DND-41 (cell line): Measurements from ENCODE around the gene KRT81.

Experiments
- ATAC-seq: fragments of 200-7000 bp; cut with Tn5 transposase; 3 replicates; pipeline ENCODE4 v1.9.1; 2021; ENCODE audit warnings: low read depth; ENCODE audit not compliant: insufficient read depth
- DNase-seq: peaks from one replicate; pipeline ENCODE4 v3.0.0-alpha.2; 2020
- H2AFZ ChIP-seq: 2 replicates; pipeline ENCODE4 v1.6.0; 2012; ENCODE audit warnings: low read depth, low read length
- H3K27ac ChIP-seq: 2 replicates; pipeline ENCODE4 v1.5.1; 2012; ENCODE audit warnings: low read length, inconsistent platforms
- H3K27me3 ChIP-seq: fragments of 200-600 bp; sonication (generic); 2 replicates; pipeline ENCODE4 v1.6.0; 2012; ENCODE audit warnings: low read length, mild to moderate bottlenecking, inconsistent platforms; ENCODE audit not compliant: insufficient read depth, poor library complexity
- H3K36me3 ChIP-seq: 2 replicates; pipeline ENCODE4 v1.5.1; 2012; ENCODE audit warnings: low read length, inconsistent platforms; ENCODE audit not compliant: insufficient read depth
- H3K4me1 ChIP-seq: 2 replicates; pipeline ENCODE4 v1.5.1; 2012; ENCODE audit warnings: mild to moderate bottlenecking, low read length; ENCODE audit not compliant: insufficient read depth
- H3K4me2 ChIP-seq: 2 replicates; pipeline ENCODE4 v1.6.0; 2012; ENCODE audit warnings: mild to moderate bottlenecking, moderate library complexity, low read length, inconsistent platforms; ENCODE audit not compliant: insufficient read depth
- H3K4me3 ChIP-seq, 2 experiments: fragments of 200-600 bp in 1 of 2; shearing (Covaris generic) in 1 of 2; 2 replicates each; pipeline ENCODE4 v1.5.1; 2012 to 2016; ENCODE audit warnings: inconsistent platforms in 2 of 2, low read length in 2 of 2, mild to moderate bottlenecking in 2 of 2, low read depth in 1 of 2, moderate library complexity in 1 of 2
- H3K79me2 ChIP-seq: 2 replicates; pipeline ENCODE4 v1.6.0; 2012; ENCODE audit warnings: low read length, inconsistent platforms; ENCODE audit not compliant: insufficient read depth
- H3K9ac ChIP-seq: 2 replicates; pipeline ENCODE4 v1.6.0; 2012; ENCODE audit warnings: low read depth, mild to moderate bottlenecking, inconsistent platforms, low read length, moderate library complexity
- H3K9me3 ChIP-seq: 2 replicates; pipeline ENCODE4 v1.5.1; 2012; ENCODE audit warnings: low read length, moderate library complexity, mild to moderate bottlenecking, inconsistent platforms; ENCODE audit not compliant: insufficient read depth, severe bottlenecking
- H4K20me1 ChIP-seq: 2 replicates; pipeline ENCODE4 v1.6.0; 2012; ENCODE audit warnings: low read length; ENCODE audit not compliant: insufficient read depth
- EZH2 ChIP-seq: IDR thresholded peaks from 3 replicates; pipeline ENCODE4 v1.6.1; 2012; ENCODE audit warnings: borderline replicate concordance, low read depth, mild to moderate bottlenecking, moderate library complexity, low read length, inconsistent platforms; ENCODE audit not compliant: severe bottlenecking
- TF ChIP-seq, protein P1 (sequence below): IDR thresholded peaks from 2 replicates; pipeline ENCODE4 v1.5.1; 2012; ENCODE audit warnings: borderline replicate concordance, low read length, moderate library complexity, mild to moderate bottlenecking; ENCODE audit not compliant: poor library complexity, severe bottlenecking; ENCODE audit errors: extremely low read depth

The KRT81 gene

GRCh38 chr12:52336641-52337040 is 45.3 kb upstream of the KRT81 start:
- peaks cover 9% of the 10 kb centered on the region for H3K27me3 ChIP-seq
- H3K79me2 ChIP-seq = no peaks in the 10 kb centered on the region
- no peak overlapping the region for H3K27ac ChIP-seq
- peaks cover under 1% of the 10 kb centered on the region; the same call in 1 of the 2 replicates for H4K20me1 ChIP-seq
- no peak overlapping the region for H3K9ac ChIP-seq
- ATAC-seq (no peak), DNase-seq (no peak)
- H3K4me1 ChIP-seq = no peaks in the 10 kb centered on the region
- H3K9me3 ChIP-seq = no peaks in the 10 kb centered on the region
- H3K4me3 ChIP-seq = no peak overlapping the region
- no peak overlapping the region for H3K4me2 ChIP-seq
- no peaks in the 10 kb centered on the region for H3K36me3 ChIP-seq
- H2AFZ ChIP-seq = no peak overlapping the region
- TF ChIP-seq, protein P1, sequence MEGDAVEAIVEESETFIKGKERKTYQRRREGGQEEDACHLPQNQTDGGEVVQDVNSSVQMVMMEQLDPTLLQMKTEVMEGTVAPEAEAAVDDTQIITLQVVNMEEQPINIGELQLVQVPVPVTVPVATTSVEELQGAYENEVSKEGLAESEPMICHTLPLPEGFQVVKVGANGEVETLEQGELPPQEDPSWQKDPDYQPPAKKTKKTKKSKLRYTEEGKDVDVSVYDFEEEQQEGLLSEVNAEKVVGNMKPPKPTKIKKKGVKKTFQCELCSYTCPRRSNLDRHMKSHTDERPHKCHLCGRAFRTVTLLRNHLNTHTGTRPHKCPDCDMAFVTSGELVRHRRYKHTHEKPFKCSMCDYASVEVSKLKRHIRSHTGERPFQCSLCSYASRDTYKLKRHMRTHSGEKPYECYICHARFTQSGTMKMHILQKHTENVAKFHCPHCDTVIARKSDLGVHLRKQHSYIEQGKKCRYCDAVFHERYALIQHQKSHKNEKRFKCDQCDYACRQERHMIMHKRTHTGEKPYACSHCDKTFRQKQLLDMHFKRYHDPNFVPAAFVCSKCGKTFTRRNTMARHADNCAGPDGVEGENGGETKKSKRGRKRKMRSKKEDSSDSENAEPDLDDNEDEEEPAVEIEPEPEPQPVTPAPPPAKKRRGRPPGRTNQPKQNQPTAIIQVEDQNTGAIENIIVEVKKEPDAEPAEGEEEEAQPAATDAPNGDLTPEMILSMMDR = no peak
- no peak for TF ChIP-seq EZH2

GRCh38 chr12:52335598-52336262 is 44.4 kb upstream of the KRT81 start:
- Histone ChIP-seq H3K79me2 (no peaks in the 10 kb centered on the region), H3K27ac (no peak overlapping the region), H3K9ac (no peak overlapping the region), H2AFZ (no peak overlapping the region), H3K36me3 (no peaks in the 10 kb centered on the region), H3K4me1 (no peaks in the 10 kb centered on the region), H3K9me3 (no peaks in the 10 kb centered on the region), H3K4me3 (no peak overlapping the region), H3K4me2 (no peak overlapping the region), H3K27me3 (peaks cover 9% of the 10 kb centered on the region), H4K20me1 (no peaks in the 10 kb centered on the region)
- DNase-seq (no peak), ATAC-seq (no peak)
- TF ChIP-seq, protein P1 = no peak
- TF ChIP-seq EZH2 = no peak

- H3K27ac ChIP-seq = no peak overlapping the region
- TF ChIP-seq, protein P1 = no peak
- H3K9me3 ChIP-seq = no peaks in the 10 kb centered on the region
- H3K79me2 ChIP-seq = no peaks in the 10 kb centered on the region
- no peak overlapping the region for H3K4me3 ChIP-seq
- peaks cover 9% of the 10 kb centered on the region for H3K27me3 ChIP-seq
- no peaks in the 10 kb centered on the region for H3K36me3 ChIP-seq
- H3K9ac ChIP-seq = no peak overlapping the region
- DNase-seq = no peak
- no peak overlapping the region for H2AFZ ChIP-seq
- no peaks in the 10 kb centered on the region for H4K20me1 ChIP-seq
- H3K4me2 ChIP-seq = no peak overlapping the region
- H3K4me1 ChIP-seq = no peaks in the 10 kb centered on the region
- no peak for ATAC-seq
These were observed 42.9 kb upstream of the KRT81 start for GRCh38 chr12:52334185-52334584.
